Parathyroid adenoma (tissue), 2 donors: ENCODE measurements around the gene KAZN.
"Not testable (repeated sequence)": the region's sequence is repeated elsewhere in the genome, so short reads cannot be mapped to it uniquely, and the experiment has no call there.

Experiments used
- H2AFZ ChIP-seq: fragments of 300-600 bp; sonication (generic); one replicate; pipeline ENCODE4 v1.7.0; 2017; ENCODE audit warnings: antibody characterized with exemption, mild to moderate bottlenecking
- H3K27ac ChIP-seq: fragments of 300-600 bp; sonication (generic); one replicate; pipeline ENCODE4 v1.7.0; 2017
- H3K27me3 ChIP-seq: fragments of 300-600 bp; sonication (generic); one replicate; pipeline ENCODE4 v1.7.0; 2017; ENCODE audit warnings: low read length; ENCODE audit not compliant: control insufficient read depth, insufficient read depth
- H3K36me3 ChIP-seq: fragments of 300-600 bp; sonication (generic); one replicate; pipeline ENCODE4 v1.7.0; 2017; ENCODE audit warnings: low read length; ENCODE audit not compliant: control insufficient read depth, insufficient read depth
- H3K4me1 ChIP-seq: fragments of 300-600 bp; sonication (generic); one replicate; pipeline ENCODE4 v1.7.0; 2017; ENCODE audit warnings: control low read depth
- H3K4me2 ChIP-seq: fragments of 300-600 bp; sonication (generic); one replicate; pipeline ENCODE4 v1.7.0; 2017; ENCODE audit warnings: low read length
- H3K4me3 ChIP-seq: fragments of 300-600 bp; sonication (generic); one replicate; pipeline ENCODE4 v1.7.0; 2017; ENCODE audit warnings: low read depth, low read length
- H3K79me2 ChIP-seq: fragments of 300-600 bp; sonication (generic); one replicate; pipeline ENCODE4 v1.7.0; 2017; ENCODE audit warnings: control low read depth
- H3K9ac ChIP-seq: fragments of 300-600 bp; sonication (generic); one replicate; pipeline ENCODE4 v1.7.0; 2017; ENCODE audit warnings: mild to moderate bottlenecking
- H3K9me3 ChIP-seq: fragments of 300-600 bp; sonication (generic); one replicate; pipeline ENCODE4 v1.7.0; 2017; ENCODE audit warnings: low read length; ENCODE audit not compliant: control insufficient read depth
- CTCF ChIP-seq: fragments of 300-600 bp; sonication (generic); IDR thresholded peaks from one replicate; pipeline ENCODE4 v1.7.0; 2017; ENCODE audit warnings: antibody characterized with exemption, mild to moderate bottlenecking
- donor health status: primary hyperparathyroidism.

KAZN gene

GRCh38 chr1:15036101-15036500, 437.6 kb downstream of the KAZN start:
- no peaks in the 10 kb centered on the region for H3K4me1 ChIP-seq
- no peak for TF ChIP-seq CTCF
- no peak overlapping the region for H3K4me2 ChIP-seq
- H3K27me3 ChIP-seq = no peaks in the 10 kb centered on the region
- no peak overlapping the region for H3K4me3 ChIP-seq
- no peak overlapping the region for H3K9ac ChIP-seq
- H3K9me3 ChIP-seq = no peaks in the 10 kb centered on the region
- H3K27ac ChIP-seq = no peak overlapping the region
- H3K79me2 ChIP-seq = no peaks in the 10 kb centered on the region
- no peak overlapping the region for H2AFZ ChIP-seq
- no peaks in the 10 kb centered on the region for H3K36me3 ChIP-seq

GRCh38 chr1:15038232-15039016, 439.9 kb downstream of the KAZN start:
- TF ChIP-seq CTCF = no peak
- Histone ChIP-seq H2AFZ (no peak overlapping the region), H3K9me3 (no peaks in the 10 kb centered on the region), H3K79me2 (no peaks in the 10 kb centered on the region), H3K4me3 (no peak overlapping the region), H3K27ac (no peak overlapping the region), H3K4me1 (no peaks in the 10 kb centered on the region), H3K27me3 (no peaks in the 10 kb centered on the region), H3K9ac (no peak overlapping the region), H3K4me2 (no peak overlapping the region), H3K36me3 (no peaks in the 10 kb centered on the region)

GRCh38 chr1:15039017-15039648, 440.6 kb downstream of the KAZN start:
- Histone ChIP-seq H3K4me3 (no peak overlapping the region), H3K4me2 (no peak overlapping the region), H3K9ac (no peak overlapping the region), H3K36me3 (no peaks in the 10 kb centered on the region), H3K27me3 (no peaks in the 10 kb centered on the region), H3K4me1 (no peaks in the 10 kb centered on the region), H3K79me2 (no peaks in the 10 kb centered on the region), H2AFZ (no peak overlapping the region), H3K27ac (no peak overlapping the region), H3K9me3 (no peaks in the 10 kb centered on the region)
- no peak for TF ChIP-seq CTCF

- H3K4me3 ChIP-seq = no peak overlapping the region
- no peaks in the 10 kb centered on the region for H3K9me3 ChIP-seq
- no peaks in the 10 kb centered on the region for H3K79me2 ChIP-seq
- H3K9ac ChIP-seq = no peak overlapping the region
- no peak overlapping the region for H2AFZ ChIP-seq
- no peak overlapping the region for H3K4me2 ChIP-seq
- no peak for TF ChIP-seq CTCF
- no peaks in the 10 kb centered on the region for H3K27me3 ChIP-seq
- no peaks in the 10 kb centered on the region for H3K36me3 ChIP-seq
- no peak overlapping the region for H3K27ac ChIP-seq
- H3K4me1 ChIP-seq = no peaks in the 10 kb centered on the region
These were observed 441.4 kb downstream of the KAZN start for GRCh38 chr1:15039901-15040300.

- H3K9ac ChIP-seq, H3K9me3 ChIP-seq, H3K79me2 ChIP-seq, H3K36me3 ChIP-seq, H3K27me3 ChIP-seq, H2AFZ ChIP-seq, H3K4me2 ChIP-seq, H3K4me1 ChIP-seq, H3K4me3 ChIP-seq, H3K27ac ChIP-seq: not testable (repeated sequence)
These were observed 442.2 kb downstream of the KAZN start for GRCh38 chr1:15040685-15041084.
